22Rv1 (cell line): ENCODE data around the gene YBX1.

Experiments used
- ZFX ChIP-seq: fragments of 450-650 bp; IDR thresholded peaks from 2 replicates; pipeline ENCODE4 v1.6.1; 2017; ENCODE audit warnings: antibody characterized with exemption, borderline replicate concordance
- TF ChIP-seq, protein P1 (sequence below): fragments of 450-650 bp; IDR thresholded peaks from 2 replicates; pipeline ENCODE4 v1.5.1; 2017; ENCODE audit warnings: mild to moderate bottlenecking

DNA sequence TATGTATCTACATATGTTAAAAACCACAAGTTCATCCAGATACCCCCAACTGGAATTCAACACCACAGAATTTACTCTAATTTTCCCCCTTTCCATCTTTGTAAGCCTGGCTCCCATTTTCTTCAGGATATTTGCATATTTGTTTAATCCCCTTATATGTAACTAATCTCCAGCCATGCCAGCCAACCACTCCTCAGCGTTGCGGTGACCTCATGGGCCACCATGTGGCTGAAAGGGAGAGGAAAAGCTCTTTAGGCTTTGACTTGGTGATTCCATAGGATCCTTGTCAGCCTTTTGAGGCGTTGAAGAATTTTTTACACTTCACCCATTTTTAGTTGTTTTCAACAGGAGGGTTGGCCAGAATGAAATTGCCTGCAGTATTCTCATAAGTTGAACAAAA, 47.8 kb downstream of the YBX1 start:
- TF ChIP-seq, protein P1, sequence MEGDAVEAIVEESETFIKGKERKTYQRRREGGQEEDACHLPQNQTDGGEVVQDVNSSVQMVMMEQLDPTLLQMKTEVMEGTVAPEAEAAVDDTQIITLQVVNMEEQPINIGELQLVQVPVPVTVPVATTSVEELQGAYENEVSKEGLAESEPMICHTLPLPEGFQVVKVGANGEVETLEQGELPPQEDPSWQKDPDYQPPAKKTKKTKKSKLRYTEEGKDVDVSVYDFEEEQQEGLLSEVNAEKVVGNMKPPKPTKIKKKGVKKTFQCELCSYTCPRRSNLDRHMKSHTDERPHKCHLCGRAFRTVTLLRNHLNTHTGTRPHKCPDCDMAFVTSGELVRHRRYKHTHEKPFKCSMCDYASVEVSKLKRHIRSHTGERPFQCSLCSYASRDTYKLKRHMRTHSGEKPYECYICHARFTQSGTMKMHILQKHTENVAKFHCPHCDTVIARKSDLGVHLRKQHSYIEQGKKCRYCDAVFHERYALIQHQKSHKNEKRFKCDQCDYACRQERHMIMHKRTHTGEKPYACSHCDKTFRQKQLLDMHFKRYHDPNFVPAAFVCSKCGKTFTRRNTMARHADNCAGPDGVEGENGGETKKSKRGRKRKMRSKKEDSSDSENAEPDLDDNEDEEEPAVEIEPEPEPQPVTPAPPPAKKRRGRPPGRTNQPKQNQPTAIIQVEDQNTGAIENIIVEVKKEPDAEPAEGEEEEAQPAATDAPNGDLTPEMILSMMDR = no peak
- no peak for TF ChIP-seq ZFX
